Sigmoid colon (tissue), 4 donors: ENCODE results near the gene SMIM29.

Experiments
- EP300 ChIP-seq, 4 donors: sonication (generic); formaldehyde crosslinking; IDR thresholded peaks; one replicate each; pipeline ENCODE4 v1.6.1; 2017; ENCODE audit warnings: antibody characterized with exemption in 4 of 4
- TF ChIP-seq, protein P1 (sequence below), 4 experiments: fragments of 450-650 bp in 3 of 4; fragments of 200-600 bp in 1 of 4; IDR thresholded peaks; one replicate each; pipeline ENCODE4 v1.5.1; 2016 to 2019; ENCODE audit warnings: antibody characterized with exemption in 4 of 4, mild to moderate bottlenecking in 3 of 4, moderate library complexity in 2 of 4

DNA sequence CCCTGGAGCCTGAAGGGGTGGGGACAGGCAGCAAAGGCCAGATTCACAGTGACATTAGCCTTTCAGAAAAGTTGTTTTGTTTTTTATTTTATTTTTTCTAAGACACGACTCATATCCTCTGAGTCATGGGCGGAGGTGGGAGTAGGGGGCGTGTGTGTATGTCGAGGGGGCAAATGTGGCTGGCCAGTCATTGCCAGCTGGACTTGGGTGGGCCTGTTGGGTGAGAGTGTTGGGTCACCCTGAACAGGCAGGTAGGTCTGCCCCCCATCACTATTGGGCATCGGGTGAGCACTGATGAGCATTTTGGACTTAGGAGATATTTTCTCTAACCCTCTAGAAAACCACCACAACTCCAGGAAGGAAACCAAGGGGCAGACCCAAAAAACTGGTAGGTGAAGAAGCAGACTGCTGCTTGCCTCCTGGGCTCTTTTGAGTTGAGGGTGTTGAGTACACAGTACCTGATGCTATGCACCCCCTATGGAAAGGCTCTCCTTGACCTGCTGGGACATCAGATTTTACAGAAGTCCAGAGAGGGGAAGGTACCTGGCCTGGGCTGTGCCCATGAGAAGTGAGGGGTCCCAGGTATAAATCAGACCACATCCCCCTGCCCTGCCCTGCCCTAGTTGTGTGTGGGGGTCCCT is 5.6 kb downstream of the SMIM29 start:
- TF ChIP-seq, protein P1, sequence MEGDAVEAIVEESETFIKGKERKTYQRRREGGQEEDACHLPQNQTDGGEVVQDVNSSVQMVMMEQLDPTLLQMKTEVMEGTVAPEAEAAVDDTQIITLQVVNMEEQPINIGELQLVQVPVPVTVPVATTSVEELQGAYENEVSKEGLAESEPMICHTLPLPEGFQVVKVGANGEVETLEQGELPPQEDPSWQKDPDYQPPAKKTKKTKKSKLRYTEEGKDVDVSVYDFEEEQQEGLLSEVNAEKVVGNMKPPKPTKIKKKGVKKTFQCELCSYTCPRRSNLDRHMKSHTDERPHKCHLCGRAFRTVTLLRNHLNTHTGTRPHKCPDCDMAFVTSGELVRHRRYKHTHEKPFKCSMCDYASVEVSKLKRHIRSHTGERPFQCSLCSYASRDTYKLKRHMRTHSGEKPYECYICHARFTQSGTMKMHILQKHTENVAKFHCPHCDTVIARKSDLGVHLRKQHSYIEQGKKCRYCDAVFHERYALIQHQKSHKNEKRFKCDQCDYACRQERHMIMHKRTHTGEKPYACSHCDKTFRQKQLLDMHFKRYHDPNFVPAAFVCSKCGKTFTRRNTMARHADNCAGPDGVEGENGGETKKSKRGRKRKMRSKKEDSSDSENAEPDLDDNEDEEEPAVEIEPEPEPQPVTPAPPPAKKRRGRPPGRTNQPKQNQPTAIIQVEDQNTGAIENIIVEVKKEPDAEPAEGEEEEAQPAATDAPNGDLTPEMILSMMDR (IDR thresholded peaks at IDR 0.05) = no peak
- TF ChIP-seq EP300 (IDR thresholded peaks at IDR 0.05) = no peak
